HUES64 (cell line): ENCODE results near the gene TUT1.
"Not testable (repeated sequence)": the region's sequence is repeated elsewhere in the genome, so short reads cannot be mapped to it uniquely, and the experiment has no call there.

ENCODE experiments used
- H3K27ac ChIP-seq: 2 replicates; pipeline ENCODE4 v1.7.0; 2013; ENCODE audit warnings: low read depth, low read length, inconsistent platforms
- H3K27me3 ChIP-seq: 2 replicates; pipeline ENCODE4 v1.6.1; 2013; ENCODE audit warnings: mild to moderate bottlenecking, low read length; ENCODE audit not compliant: insufficient read depth
- H3K36me3 ChIP-seq: 2 replicates; pipeline ENCODE4 v1.6.1; 2013; ENCODE audit warnings: mild to moderate bottlenecking, low read length; ENCODE audit not compliant: insufficient read depth
- H3K4me1 ChIP-seq: 2 replicates; pipeline ENCODE4 v1.6.1; 2013; ENCODE audit warnings: mild to moderate bottlenecking, low read length, moderate library complexity; ENCODE audit not compliant: insufficient read depth
- H3K4me3 ChIP-seq: 2 replicates; pipeline ENCODE4 v1.5.1; 2013; ENCODE audit warnings: mild to moderate bottlenecking, low read length, moderate library complexity
- H3K9ac ChIP-seq: 2 replicates; pipeline ENCODE4 v1.6.1; 2013; ENCODE audit warnings: mild to moderate bottlenecking, low read depth, low read length
- H3K9me3 ChIP-seq: 2 replicates; pipeline ENCODE4 v1.6.1; 2013; ENCODE audit warnings: low read depth, low read length; ENCODE audit not compliant: insufficient read depth
- WGBS: fragments of 150-250, 120-280 bp; methylation state at CpG from one replicate; pipeline ENCODE4 v1.1.7; 2013; ENCODE audit warnings: missing lambda C conversion rate; 5-methylcytosine and 5-hydroxymethylcytosine counted together

TUT1 gene

GRCh38 chr11:62592989-62593421 lies 1.7 kb upstream of the TUT1 start:
- no peak overlapping the region for H3K9ac ChIP-seq
- peaks cover 59% of the 10 kb centered on the region for H3K36me3 ChIP-seq
- H3K4me1 ChIP-seq: peaks cover 10% of the 10 kb centered on the region; the same call in 1 of the 2 replicates
- no peak overlapping the region for H3K4me3 ChIP-seq
- WGBS: 93% methylated on average over 6 of the region's 8 CpGs
- H3K9me3 ChIP-seq: no peaks in the 10 kb centered on the region
- no peak overlapping the region for H3K27ac ChIP-seq
- H3K27me3 ChIP-seq: no peaks in the 10 kb centered on the region

GRCh38 chr11:62592146-62592815 lies 958 bp upstream of the TUT1 start:
- H3K9ac ChIP-seq: peak overlapping the region; percentile 81
- H3K27ac ChIP-seq: peak overlapping the region; percentile 82
- H3K36me3 ChIP-seq: peaks cover 59% of the 10 kb centered on the region
- no peaks in the 10 kb centered on the region for H3K9me3 ChIP-seq
- WGBS: 28% methylated on average over 16 of the region's 17 CpGs
- H3K27me3 ChIP-seq: no peaks in the 10 kb centered on the region
- peaks cover 10% of the 10 kb centered on the region; the same call in 1 of the 2 replicates for H3K4me1 ChIP-seq
- peak overlapping the region; percentile 76 for H3K4me3 ChIP-seq

- H3K4me3 ChIP-seq: 0 out of 2 replicates have a peak overlapping the region, but pooled peaks have one; percentile 4
- 79% methylated on average over 18 of the region's 18 CpGs for WGBS
- peaks cover 44% of the 10 kb centered on the region for H3K36me3 ChIP-seq
- H3K27me3 ChIP-seq: no peaks in the 10 kb centered on the region
- peaks cover 10% of the 10 kb centered on the region; the same call in 1 of the 2 replicates for H3K4me1 ChIP-seq
- H3K27ac ChIP-seq: no peak overlapping the region
- H3K9ac ChIP-seq: no peak overlapping the region
- no peaks in the 10 kb centered on the region for H3K9me3 ChIP-seq
Measured at GRCh38 chr11:62588966-62589637, 2.2 kb downstream of the TUT1 start.

GRCh38 chr11:62585356-62585755 lies 6.0 kb downstream of the TUT1 start:
- H3K9ac ChIP-seq, H3K9me3 ChIP-seq, H3K27ac ChIP-seq, H3K4me3 ChIP-seq, H3K27me3 ChIP-seq, H3K4me1 ChIP-seq: not testable (repeated sequence)
- H3K36me3 ChIP-seq: peaks cover 59% of the 10 kb centered on the region
- 95% methylated on average over 7 of the region's 7 CpGs for WGBS

- H3K27ac ChIP-seq, H3K9me3 ChIP-seq, H3K4me3 ChIP-seq, H3K27me3 ChIP-seq, H3K4me1 ChIP-seq, H3K9ac ChIP-seq: not testable (repeated sequence)
- H3K36me3 ChIP-seq: peaks cover 65% of the 10 kb centered on the region
- 97% methylated on average over 4 of the region's 4 CpGs for WGBS
Measured at GRCh38 chr11:62581735-62582134, 9.6 kb downstream of the TUT1 start.

GRCh38 chr11:62580959-62581715 lies 10.2 kb downstream of the TUT1 start:
- Histone ChIP-seq H3K4me1 (no peaks in the 10 kb centered on the region), H3K27me3 (no peaks in the 10 kb centered on the region), H3K27ac (no peak overlapping the region), H3K9me3 (no peaks in the 10 kb centered on the region), H3K36me3 (peaks cover 68% of the 10 kb centered on the region), H3K9ac (no peak overlapping the region), H3K4me3 (no peak overlapping the region)
- 95% methylated on average over 18 of the region's 18 CpGs for WGBS

- Histone ChIP-seq H3K9ac (no peak overlapping the region), H3K27ac (no peak overlapping the region), H3K4me1 (peaks cover 9% of the 10 kb centered on the region; the same call in 1 of the 2 replicates), H3K36me3 (peaks cover 65% of the 10 kb centered on the region), H3K4me3 (no peak overlapping the region), H3K27me3 (no peaks in the 10 kb centered on the region), H3K9me3 (no peaks in the 10 kb centered on the region)
- 95% methylated on average over 2 of the region's 2 CpGs for WGBS
Measured at GRCh38 chr11:62579252-62579651, 12.1 kb downstream of the TUT1 start.

- H3K36me3 ChIP-seq: peaks cover 58% of the 10 kb centered on the region
Measured at GRCh38 chr11:62578541-62578940, 12.8 kb downstream of the TUT1 start.

GRCh38 chr11:62577046-62577714 lies 14.1 kb downstream of the TUT1 start:
- Histone ChIP-seq H3K27me3 (no peaks in the 10 kb centered on the region), H3K4me1 (peaks cover 13% of the 10 kb centered on the region; the same call in 1 of the 2 replicates), H3K36me3 (peaks cover 58% of the 10 kb centered on the region), H3K27ac (no peak overlapping the region), H3K9me3 (no peaks in the 10 kb centered on the region), H3K9ac (no peak overlapping the region), H3K4me3 (no peak overlapping the region)
- WGBS: 95% methylated on average over 12 of the region's 12 CpGs

More at GRCh38 chr11:62578541-62578940, 12.8 kb downstream of the TUT1 start:
- WGBS: 97% methylated on average over 11 of the region's 11 CpGs
- Histone ChIP-seq H3K4me1 (peaks cover 9% of the 10 kb centered on the region; the same call in 1 of the 2 replicates), H3K27me3 (no peaks in the 10 kb centered on the region), H3K9ac (no peak overlapping the region), H3K4me3 (no peak overlapping the region), H3K9me3 (no peaks in the 10 kb centered on the region), H3K27ac (no peak overlapping the region)

GRCh38 chr11:62575837-62576236 lies 15.5 kb downstream of the TUT1 start:
- 92% methylated on average over 14 of the region's 14 CpGs for WGBS

More at GRCh38 chr11:62575837-62576236, 15.5 kb downstream of the TUT1 start:
- no peaks in the 10 kb centered on the region for H3K9me3 ChIP-seq
- H3K36me3 ChIP-seq: peaks cover 60% of the 10 kb centered on the region
- no peak overlapping the region for H3K4me3 ChIP-seq
- H3K27ac ChIP-seq: no peak overlapping the region
- no peak overlapping the region for H3K9ac ChIP-seq
- H3K27me3 ChIP-seq: no peaks in the 10 kb centered on the region
- H3K4me1 ChIP-seq: peaks cover 24% of the 10 kb centered on the region; the same call in 1 of the 2 replicates
